Osteoblast (primary cell): ENCODE data around the gene SMG9. TPM values are rescaled to one million over a fixed set of nuclear protein-coding genes. Genes with fewer than 3 reads are reported as not detected.
"Not testable (repeated sequence)": the region's sequence is repeated elsewhere in the genome, so short reads cannot be mapped to it uniquely, and the experiment has no call there.

Experiments used
- DNase-seq: peaks from one replicate; pipeline ENCODE4 v3.0.0; 2011; ENCODE audit warnings: low spot score, mixed read lengths; ENCODE audit not compliant: insufficient read length; ENCODE audit errors: missing footprints
- H2AFZ ChIP-seq: 2 replicates; pipeline ENCODE4 v1.6.0; 2011; ENCODE audit warnings: mild to moderate bottlenecking, low read length
- H3K27ac ChIP-seq: 2 replicates; pipeline ENCODE4 v1.5.1; 2011; ENCODE audit warnings: mild to moderate bottlenecking, low read depth, low read length, moderate library complexity
- H3K27me3 ChIP-seq: 2 replicates; pipeline ENCODE4 v1.6.0; 2012; ENCODE audit warnings: mild to moderate bottlenecking, control low read depth, inconsistent platforms, low read length, moderate library complexity; ENCODE audit not compliant: insufficient read depth
- H3K36me3 ChIP-seq: 2 replicates; pipeline ENCODE4 v1.5.1; 2011; ENCODE audit warnings: mild to moderate bottlenecking, low read length, control low read depth, moderate library complexity; ENCODE audit not compliant: insufficient read depth
- H3K4me1 ChIP-seq: 2 replicates; pipeline ENCODE4 v1.5.1; 2011; ENCODE audit warnings: mild to moderate bottlenecking, low read length, control low read depth, moderate library complexity; ENCODE audit not compliant: insufficient read depth
- H3K4me2 ChIP-seq: 2 replicates; pipeline ENCODE4 v1.6.0; 2011; ENCODE audit warnings: mild to moderate bottlenecking, low read length; ENCODE audit not compliant: insufficient read depth
- H3K4me3 ChIP-seq: fragments of 200-600 bp; sonication (generic); 3 replicates; pipeline ENCODE4 v1.5.1; 2012; ENCODE audit warnings: mild to moderate bottlenecking, low read length, inconsistent platforms; ENCODE audit not compliant: insufficient read depth
- H3K79me2 ChIP-seq: 2 replicates; pipeline ENCODE4 v1.6.0; 2012; ENCODE audit warnings: mild to moderate bottlenecking, low read length, control low read depth, inconsistent platforms; ENCODE audit not compliant: insufficient read depth
- H3K9me3 ChIP-seq: 2 replicates; pipeline ENCODE4 v1.5.1; 2011; ENCODE audit warnings: low read depth, low read length, control low read depth
- H4K20me1 ChIP-seq: 2 replicates; pipeline ENCODE4 v1.6.0; 2012; ENCODE audit warnings: mild to moderate bottlenecking, low read length, control low read depth; ENCODE audit not compliant: insufficient read depth
- total RNA-seq: library from RNA; depleted of rRNA; stranded (reverse); fragments of >200 nt; gene quantifications from 2 replicates; pipeline ENCODE4 v1.2.3, GENCODE V29; 2012
- TF ChIP-seq, protein P1 (sequence below): IDR thresholded peaks from 2 replicates; pipeline ENCODE4 v1.5.1; 2011; ENCODE audit warnings: mild to moderate bottlenecking, low read depth, low read length, moderate library complexity; ENCODE audit errors: extremely low read depth

SMG9 gene
- total RNA-seq, 1 donor = 14.5 TPM

DNA sequence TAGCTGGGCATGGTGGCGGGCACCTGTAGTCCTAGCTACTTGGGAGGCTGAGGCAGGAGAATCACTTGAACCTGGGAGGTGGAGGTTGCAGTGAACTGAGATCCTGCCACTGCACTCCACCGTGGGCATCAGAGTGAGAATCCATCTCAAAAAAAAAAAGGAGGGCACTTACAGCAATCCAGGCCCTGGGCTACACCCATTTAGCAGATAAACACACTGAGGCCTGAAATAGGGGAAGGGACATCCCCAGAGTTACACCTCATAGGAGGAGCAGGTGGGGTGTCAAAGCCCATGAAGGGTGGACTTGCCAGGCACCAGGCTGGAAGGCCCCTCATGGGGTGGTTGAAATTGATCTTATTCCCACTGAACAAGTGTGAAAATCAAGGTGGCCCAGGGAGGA lies 70.9 kb downstream of the SMG9 start:
- no peak overlapping the region for H3K27ac ChIP-seq
- H3K4me3 ChIP-seq = no peak overlapping the region
- no peak for DNase-seq
- H4K20me1 ChIP-seq = no peaks in the 10 kb centered on the region
- H3K36me3 ChIP-seq = no peaks in the 10 kb centered on the region
- TF ChIP-seq, protein P1, sequence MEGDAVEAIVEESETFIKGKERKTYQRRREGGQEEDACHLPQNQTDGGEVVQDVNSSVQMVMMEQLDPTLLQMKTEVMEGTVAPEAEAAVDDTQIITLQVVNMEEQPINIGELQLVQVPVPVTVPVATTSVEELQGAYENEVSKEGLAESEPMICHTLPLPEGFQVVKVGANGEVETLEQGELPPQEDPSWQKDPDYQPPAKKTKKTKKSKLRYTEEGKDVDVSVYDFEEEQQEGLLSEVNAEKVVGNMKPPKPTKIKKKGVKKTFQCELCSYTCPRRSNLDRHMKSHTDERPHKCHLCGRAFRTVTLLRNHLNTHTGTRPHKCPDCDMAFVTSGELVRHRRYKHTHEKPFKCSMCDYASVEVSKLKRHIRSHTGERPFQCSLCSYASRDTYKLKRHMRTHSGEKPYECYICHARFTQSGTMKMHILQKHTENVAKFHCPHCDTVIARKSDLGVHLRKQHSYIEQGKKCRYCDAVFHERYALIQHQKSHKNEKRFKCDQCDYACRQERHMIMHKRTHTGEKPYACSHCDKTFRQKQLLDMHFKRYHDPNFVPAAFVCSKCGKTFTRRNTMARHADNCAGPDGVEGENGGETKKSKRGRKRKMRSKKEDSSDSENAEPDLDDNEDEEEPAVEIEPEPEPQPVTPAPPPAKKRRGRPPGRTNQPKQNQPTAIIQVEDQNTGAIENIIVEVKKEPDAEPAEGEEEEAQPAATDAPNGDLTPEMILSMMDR = no peak
- H3K9me3 ChIP-seq = no peaks in the 10 kb centered on the region
- no peaks in the 10 kb centered on the region for H3K27me3 ChIP-seq
- no peak overlapping the region for H3K4me2 ChIP-seq
- peaks cover 4% of the 10 kb centered on the region for H3K4me1 ChIP-seq
- no peak overlapping the region for H2AFZ ChIP-seq
- no peaks in the 10 kb centered on the region for H3K79me2 ChIP-seq

DNA sequence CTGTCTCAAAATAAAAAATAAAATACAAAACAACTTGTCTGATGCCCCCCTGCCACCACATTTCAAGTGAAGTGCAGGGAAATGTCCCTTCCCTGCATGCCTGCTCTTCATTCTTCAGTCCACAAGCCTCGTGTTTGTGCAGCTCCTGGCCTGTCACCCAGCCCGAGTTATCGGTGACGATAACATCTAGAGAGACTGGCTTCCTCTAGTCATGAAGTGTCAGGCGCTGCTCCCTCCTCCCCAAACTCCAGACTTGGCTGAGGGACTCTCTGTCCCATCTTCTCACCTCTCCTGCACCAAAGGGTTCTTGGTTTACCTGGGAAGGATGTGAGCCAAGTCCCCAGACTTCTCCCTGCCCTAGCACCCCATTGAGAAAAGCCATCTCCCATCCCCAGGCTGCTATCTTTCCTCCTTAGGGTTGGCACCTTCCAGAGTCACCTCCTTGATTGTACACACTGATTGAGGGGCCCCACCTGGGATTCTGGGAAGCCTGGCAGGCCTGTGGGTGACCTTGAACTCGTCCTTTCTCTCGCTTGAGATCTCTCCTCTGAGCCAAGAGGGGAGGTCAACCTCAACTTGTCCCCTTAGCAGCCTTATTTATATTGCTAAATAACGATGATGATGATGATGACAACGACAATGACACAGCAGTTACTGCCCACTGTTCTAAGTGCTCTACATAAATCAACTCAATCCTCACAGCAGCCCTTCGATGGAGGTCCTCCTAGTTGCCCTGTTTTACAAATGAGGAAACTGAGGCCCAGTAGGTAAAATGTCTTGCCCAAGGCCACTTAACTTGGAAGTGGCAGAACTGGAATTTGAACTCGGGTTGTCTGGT lies 71.7 kb downstream of the SMG9 start:
- Histone ChIP-seq H3K27ac (no peak overlapping the region), H3K9me3 (no peaks in the 10 kb centered on the region), H3K4me2 (no peak overlapping the region), H3K36me3 (no peaks in the 10 kb centered on the region), H2AFZ (no peak overlapping the region), H4K20me1 (no peaks in the 10 kb centered on the region), H3K27me3 (no peaks in the 10 kb centered on the region), H3K79me2 (no peaks in the 10 kb centered on the region), H3K4me3 (no peak overlapping the region), H3K4me1 (peaks cover 4% of the 10 kb centered on the region)
- DNase-seq = no peak
- TF ChIP-seq, protein P1 = no peak

DNA sequence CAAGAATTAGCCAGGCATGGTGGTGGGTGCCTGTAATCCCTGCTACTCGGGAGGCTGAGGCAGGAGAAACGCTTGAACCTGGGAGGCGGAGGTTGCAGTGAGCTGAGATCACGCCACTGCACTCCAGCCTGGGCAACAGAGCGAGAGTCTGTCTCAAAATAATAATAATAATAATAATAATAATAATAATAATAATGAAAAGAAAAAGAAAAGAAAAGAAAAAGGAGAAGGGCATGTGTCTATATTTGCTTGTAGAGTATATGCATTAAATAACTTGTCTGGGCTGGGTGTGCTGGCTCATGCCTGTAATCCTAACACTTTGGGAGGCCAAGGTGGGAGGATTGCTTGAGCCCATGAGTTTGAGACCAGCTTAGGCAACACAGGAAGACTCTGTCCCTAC lies 72.5 kb downstream of the SMG9 start:
- not testable (repeated sequence) for DNase-seq, H3K27me3 ChIP-seq

DNA sequence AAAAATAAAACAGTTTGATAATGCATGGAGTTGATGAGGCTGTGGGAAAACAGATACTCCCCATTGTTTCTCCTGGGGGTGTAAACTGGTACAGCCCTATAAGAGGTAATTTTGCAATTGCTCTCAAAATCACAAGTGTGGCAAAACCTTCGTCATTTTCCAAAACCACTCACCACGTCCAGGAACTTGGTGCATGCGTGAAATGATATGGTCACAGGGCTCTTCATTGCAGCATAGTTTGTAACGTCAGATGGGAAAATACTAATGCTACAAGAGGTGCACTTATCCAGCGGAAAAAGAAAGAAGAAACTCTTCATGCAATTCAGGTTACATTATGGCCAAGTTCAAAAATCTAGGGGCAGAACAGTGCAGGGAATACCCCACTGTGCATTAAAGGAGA lies 72.9 kb downstream of the SMG9 start:
- Histone ChIP-seq H4K20me1 (no peaks in the 10 kb centered on the region), H3K36me3 (no peaks in the 10 kb centered on the region), H3K27ac (no peak overlapping the region), H3K4me1 (peaks cover 2% of the 10 kb centered on the region), H3K4me3 (no peak overlapping the region), H3K4me2 (no peak overlapping the region), H2AFZ (no peak overlapping the region), H3K79me2 (no peaks in the 10 kb centered on the region), H3K9me3 (no peaks in the 10 kb centered on the region), H3K27me3 (no peaks in the 10 kb centered on the region)
- TF ChIP-seq, protein P1 = no peak
- no peak for DNase-seq

More for the DNA sequence above, 72.5 kb downstream of the SMG9 start:
- H3K36me3 ChIP-seq, H3K27ac ChIP-seq, H3K9me3 ChIP-seq, H3K4me2 ChIP-seq, H4K20me1 ChIP-seq, H3K79me2 ChIP-seq, H3K4me3 ChIP-seq, H2AFZ ChIP-seq, H3K4me1 ChIP-seq: not testable (repeated sequence)
